OCI-M2 (cell line): ENCODE data around the gene LGALS7B.

Experiments
- DNase-seq: peaks from one replicate; lab custom pipeline; 2025; ENCODE audit not compliant: unreplicated experiment; lab: John Stamatoyannopoulos, UW

Gene LGALS7B

DNA sequence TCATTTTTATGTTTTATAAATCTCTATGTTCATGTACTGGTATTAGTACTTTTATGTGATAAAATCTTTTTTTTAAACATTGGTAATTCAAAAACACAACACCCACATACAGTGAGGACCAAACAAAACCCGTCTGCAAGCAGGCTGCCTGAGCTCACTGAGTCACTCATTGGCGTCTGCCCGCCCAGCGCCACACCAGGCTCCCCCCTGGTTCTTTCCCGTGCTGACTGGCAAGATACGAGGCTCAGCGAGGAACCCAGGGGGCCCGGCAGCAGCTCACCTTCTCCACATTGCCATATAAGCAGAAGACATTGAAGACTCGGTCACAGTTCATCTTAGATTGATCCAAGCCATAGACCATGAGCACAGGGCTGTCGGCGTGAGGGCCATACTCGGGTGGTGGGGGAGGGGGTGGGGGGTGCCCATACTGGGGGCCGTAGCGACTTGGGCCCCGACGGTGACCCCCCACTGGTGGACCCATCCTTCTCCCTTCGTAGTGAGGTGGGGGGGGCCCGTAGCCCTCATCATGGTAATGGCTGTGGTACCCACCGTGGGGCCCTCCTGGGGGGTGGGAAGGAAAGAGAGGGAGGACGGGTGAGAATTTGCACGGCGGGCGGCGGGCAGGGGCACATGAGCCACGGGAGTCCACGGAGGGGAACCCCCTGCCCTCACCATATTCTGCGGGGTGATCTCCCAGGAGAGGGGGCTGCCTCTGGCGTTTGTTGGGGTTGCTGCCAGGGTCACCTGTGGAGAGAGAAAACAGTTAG lies 51.0 kb downstream of the LGALS7B start:
- DNase-seq, result no peak

GRCh38 chr19:38840583-38840968 lies 51.6 kb downstream of the LGALS7B start:
- no peak for DNase-seq
